ENCODE measurements around the gene PSMD13.

DNA sequence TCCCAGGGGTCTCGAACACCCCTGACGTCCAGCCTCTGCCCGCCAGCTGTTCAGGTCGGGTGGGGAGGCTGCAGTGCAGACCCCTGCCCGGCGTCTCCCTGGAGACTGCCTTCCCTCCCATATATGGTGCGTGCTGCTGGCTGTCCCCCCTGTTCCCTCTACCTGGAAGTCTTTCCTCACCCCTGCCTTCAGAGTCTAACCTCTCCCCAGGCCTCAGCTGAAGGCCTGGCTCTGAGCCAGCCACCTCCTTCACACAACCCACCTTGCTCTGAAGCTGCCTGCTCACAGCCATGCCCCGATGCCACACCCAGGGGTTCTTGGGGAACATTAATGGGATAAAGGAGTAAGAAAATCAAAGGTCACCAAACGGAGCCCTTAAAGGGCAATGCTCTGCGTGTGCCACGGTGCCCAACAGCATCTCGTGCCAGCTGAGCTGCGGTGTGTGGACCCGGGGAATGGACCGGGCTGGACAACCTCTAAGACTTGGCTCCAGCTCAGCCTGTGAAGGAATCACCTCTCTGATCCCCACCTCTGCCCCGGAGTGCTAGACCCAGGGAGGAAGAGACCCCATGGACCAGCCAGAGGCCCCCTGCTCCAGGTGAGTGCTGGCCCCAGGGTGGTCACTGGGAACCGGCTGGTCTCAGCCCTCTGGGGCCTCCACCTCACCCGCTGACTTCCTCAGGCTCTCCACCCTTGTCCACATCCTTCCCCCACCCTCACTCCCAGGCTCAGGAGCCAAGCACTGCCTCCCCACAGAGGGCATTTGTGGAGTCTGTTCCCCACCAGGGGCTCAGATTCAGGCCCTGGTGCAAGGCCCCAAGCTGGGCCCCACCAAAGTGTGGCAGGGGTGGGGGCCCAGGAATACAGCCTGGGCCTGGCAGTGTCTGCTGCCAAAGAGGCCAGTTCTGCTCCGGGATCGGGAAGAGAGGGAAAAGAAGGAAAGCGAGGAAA is 41.5 kb downstream of the PSMD13 start, which contains the start of gene NLRP6:
- TF ChIP-seq NFE2L1 (CRISPR knock-in tag; IDR thresholded peaks at IDR 0.05; ENCODE audit: borderline replicate concordance) = no peak
- TF ChIP-seq POLR2A (IDR thresholded peaks at IDR 0.05; ENCODE audit: insufficient read depth in 1 of 2, low read depth in 2 of 2, low read length in 2 of 2) = no peak
- no peak for TF ChIP-seq RXRA (CRISPR knock-in tag; IDR thresholded peaks at IDR 0.05)
- TF ChIP-seq SOX5 (CRISPR knock-in tag; IDR thresholded peaks at IDR 0.05; ENCODE audit: borderline replicate concordance) = no peak
- TF ChIP-seq BHLHE40 (IDR thresholded peaks at IDR 0.05; ENCODE audit: low read length) = no peak
- TF ChIP-seq, protein P1, sequence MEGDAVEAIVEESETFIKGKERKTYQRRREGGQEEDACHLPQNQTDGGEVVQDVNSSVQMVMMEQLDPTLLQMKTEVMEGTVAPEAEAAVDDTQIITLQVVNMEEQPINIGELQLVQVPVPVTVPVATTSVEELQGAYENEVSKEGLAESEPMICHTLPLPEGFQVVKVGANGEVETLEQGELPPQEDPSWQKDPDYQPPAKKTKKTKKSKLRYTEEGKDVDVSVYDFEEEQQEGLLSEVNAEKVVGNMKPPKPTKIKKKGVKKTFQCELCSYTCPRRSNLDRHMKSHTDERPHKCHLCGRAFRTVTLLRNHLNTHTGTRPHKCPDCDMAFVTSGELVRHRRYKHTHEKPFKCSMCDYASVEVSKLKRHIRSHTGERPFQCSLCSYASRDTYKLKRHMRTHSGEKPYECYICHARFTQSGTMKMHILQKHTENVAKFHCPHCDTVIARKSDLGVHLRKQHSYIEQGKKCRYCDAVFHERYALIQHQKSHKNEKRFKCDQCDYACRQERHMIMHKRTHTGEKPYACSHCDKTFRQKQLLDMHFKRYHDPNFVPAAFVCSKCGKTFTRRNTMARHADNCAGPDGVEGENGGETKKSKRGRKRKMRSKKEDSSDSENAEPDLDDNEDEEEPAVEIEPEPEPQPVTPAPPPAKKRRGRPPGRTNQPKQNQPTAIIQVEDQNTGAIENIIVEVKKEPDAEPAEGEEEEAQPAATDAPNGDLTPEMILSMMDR (CRISPR knock-in tag; IDR thresholded peaks at IDR 0.05) = no peak
- TF ChIP-seq ATF7-NPFF (CRISPR knock-in tag; IDR thresholded peaks at IDR 0.05; ENCODE audit: low read depth) = no peak
- TF ChIP-seq DNMT1 (CRISPR knock-in tag; IDR thresholded peaks at IDR 0.05) = no peak
- TF ChIP-seq ZNF777 (CRISPR knock-in tag; IDR thresholded peaks at IDR 0.05) = no peak

All from HepG2 (cell line).